ENCODE data around the gene GATB. TPM values are rescaled to one million over a fixed set of nuclear protein-coding genes. Genes with fewer than 3 reads are reported as not detected.

The GATB gene
- total RNA-seq, 2 donors from 2014 or later = 28.1 to 131 TPM

- H3K4me1 ChIP-seq = no peaks in the 10 kb centered on the region
- no peak overlapping the region for H3K4me3 ChIP-seq
- no peaks in the 10 kb centered on the region for H3K27me3 ChIP-seq
- DNase-seq (ENCODE audit: low spot score) = no peak
- no peak overlapping the region for H3K27ac ChIP-seq
- H3K9me3 ChIP-seq = no peaks in the 10 kb centered on the region
- no peak for TF ChIP-seq CTCF (IDR thresholded peaks at IDR 0.05)
- H3K36me3 ChIP-seq = no peaks in the 10 kb centered on the region
Measured at GRCh38 chr4:151753056-151753455, 7.8 kb downstream of the GATB start.

DNA sequence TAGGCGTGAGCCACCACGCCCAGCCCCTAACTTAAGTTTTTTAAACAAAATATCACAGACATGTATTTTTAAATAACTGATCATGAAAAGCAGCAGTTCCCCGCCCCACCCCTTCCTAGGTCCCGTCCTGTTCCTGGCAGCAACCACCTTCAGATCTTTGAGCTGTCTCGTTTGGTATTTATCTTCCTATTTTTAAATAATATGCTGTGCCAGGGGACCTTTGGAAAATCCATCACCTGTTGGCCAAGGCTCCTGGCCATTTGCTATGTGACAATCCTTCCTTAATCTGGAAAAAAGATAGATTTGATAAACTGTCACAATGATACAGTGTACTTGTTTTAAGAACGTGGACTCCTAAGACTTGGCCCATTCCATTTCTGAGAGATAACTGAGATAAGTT lies 10.7 kb downstream of the GATB start:
- H3K4me3 ChIP-seq = no peak overlapping the region
- H3K4me1 ChIP-seq = peaks cover 0 to 14% of the 10 kb centered on the region in 2 donors
- H3K27ac ChIP-seq = no peak overlapping the region
- no peak for TF ChIP-seq CTCF (IDR thresholded peaks at IDR 0.05)
- H3K36me3 ChIP-seq = no peaks in the 10 kb centered on the region
- DNase-seq (ENCODE audit: low spot score) = no peak
- H3K27me3 ChIP-seq = no peaks in the 10 kb centered on the region
- H3K9me3 ChIP-seq = no peaks in the 10 kb centered on the region

GRCh38 chr4:151745481-151746231 lies 15.2 kb downstream of the GATB start:
- Histone ChIP-seq H3K4me3 (no peak overlapping the region), H3K27me3 (no peaks in the 10 kb centered on the region), H3K36me3 (no peaks in the 10 kb centered on the region), H3K27ac (peak overlapping the region in 1 of 2 donors; percentile 50), H3K4me1 (peaks cover 0 to 19% of the 10 kb centered on the region in 2 donors), H3K9me3 (no peaks in the 10 kb centered on the region)
- DNase-seq (ENCODE audit: low spot score) = no peak
- no peak for TF ChIP-seq CTCF (IDR thresholded peaks at IDR 0.05)

DNA sequence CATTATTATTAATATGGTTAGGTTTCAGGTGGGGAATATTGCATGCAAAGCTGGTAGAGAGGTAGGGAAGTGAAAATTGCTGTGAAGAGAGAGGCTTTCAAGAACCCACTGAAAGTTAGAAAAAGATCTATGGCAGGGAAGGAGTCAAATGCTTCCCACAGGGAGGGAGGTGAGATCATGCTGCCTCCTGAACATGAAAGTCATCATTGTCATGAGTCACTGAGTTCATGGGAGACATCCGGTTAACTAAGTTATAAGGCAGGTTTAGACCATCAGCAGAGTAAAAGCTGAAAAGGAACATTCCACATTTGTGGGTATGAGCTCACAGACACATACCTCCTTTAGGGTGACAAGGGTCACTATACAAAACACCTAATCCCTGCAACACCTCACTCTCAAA lies 16.2 kb downstream of the GATB start:
- no peak for TF ChIP-seq CTCF (IDR thresholded peaks at IDR 0.05)
- Histone ChIP-seq H3K36me3 (no peaks in the 10 kb centered on the region), H3K4me3 (no peak overlapping the region), H3K27me3 (no peaks in the 10 kb centered on the region), H3K9me3 (no peaks in the 10 kb centered on the region), H3K27ac (peak overlapping the region in 1 of 2 donors; percentile 50), H3K4me1 (peaks cover 0 to 19% of the 10 kb centered on the region in 2 donors)
- no peak for DNase-seq (ENCODE audit: low spot score)

DNA sequence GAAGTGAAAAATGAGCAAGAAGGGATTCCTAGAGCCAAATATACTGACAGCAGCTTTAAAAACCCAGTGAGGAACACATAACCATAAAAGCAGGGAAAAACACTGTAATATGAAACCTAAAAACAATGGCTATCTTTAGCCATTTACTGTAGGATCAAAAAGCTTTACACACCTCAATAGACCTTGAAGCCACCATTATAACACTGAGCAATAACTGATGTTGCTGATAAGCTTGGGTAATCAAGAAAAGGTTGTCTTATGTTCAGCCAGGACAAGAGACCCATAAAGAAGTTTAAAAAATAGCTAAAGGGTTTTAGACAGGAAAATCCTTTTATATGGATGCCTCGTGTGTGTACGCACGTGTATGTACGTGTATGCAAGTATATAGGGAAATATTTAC lies 16.9 kb downstream of the GATB start:
- Histone ChIP-seq H3K9me3 (no peaks in the 10 kb centered on the region), H3K4me1 (peaks cover 0 to 19% of the 10 kb centered on the region in 2 donors), H3K4me3 (no peak overlapping the region), H3K36me3 (no peaks in the 10 kb centered on the region), H3K27ac (no peak overlapping the region), H3K27me3 (no peaks in the 10 kb centered on the region)
- no peak for DNase-seq (ENCODE audit: low spot score)
- TF ChIP-seq CTCF (IDR thresholded peaks at IDR 0.05) = no peak

Measured in right atrium auricular region (tissue), 2 donors.